DOHH2 (cell line): Measurements from ENCODE around the gene WHRN.

Experiments
- CTCF ChIP-seq: fragments of 200-600 bp; sonication (generic); IDR thresholded peaks from one replicate; pipeline ENCODE4 v1.5.1; 2014; ENCODE audit warnings: antibody characterized with exemption, mild to moderate bottlenecking, low read depth, low read length; ENCODE audit not compliant: poor library complexity, severe bottlenecking
- EZH2phosphoT487 ChIP-seq: fragments of 200-600 bp; sonication (generic); IDR thresholded peaks from 2 replicates; pipeline ENCODE4 v1.6.1; 2017; ENCODE audit warnings: borderline replicate concordance, mild to moderate bottlenecking, antibody characterized with exemption, low read length, moderate library complexity, mixed read lengths

DNA sequence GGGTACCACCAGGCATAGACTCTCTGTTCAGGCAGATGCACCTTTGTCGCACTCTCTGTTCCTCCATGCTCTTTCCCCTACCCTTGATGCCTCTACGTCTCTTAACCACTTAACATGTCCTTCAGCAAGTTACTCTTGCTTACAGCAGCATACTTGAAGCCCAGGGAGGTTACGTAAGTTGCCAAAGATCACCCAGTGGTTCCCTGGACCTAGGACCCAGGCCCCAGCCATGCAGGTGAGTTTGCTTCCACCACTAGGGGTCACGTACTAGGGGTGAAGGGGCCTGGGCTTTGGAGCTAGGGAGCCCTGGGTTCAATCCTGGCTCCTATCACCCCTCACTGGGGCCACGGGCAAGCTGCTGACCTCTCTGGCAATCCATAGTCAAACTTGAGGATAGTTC, 126.4 kb downstream of the WHRN start:
- TF ChIP-seq CTCF (peak; percentile 38), EZH2phosphoT487 (no peak)
